ENCODE measurements around the gene SHF.

The SHF gene

DNA sequence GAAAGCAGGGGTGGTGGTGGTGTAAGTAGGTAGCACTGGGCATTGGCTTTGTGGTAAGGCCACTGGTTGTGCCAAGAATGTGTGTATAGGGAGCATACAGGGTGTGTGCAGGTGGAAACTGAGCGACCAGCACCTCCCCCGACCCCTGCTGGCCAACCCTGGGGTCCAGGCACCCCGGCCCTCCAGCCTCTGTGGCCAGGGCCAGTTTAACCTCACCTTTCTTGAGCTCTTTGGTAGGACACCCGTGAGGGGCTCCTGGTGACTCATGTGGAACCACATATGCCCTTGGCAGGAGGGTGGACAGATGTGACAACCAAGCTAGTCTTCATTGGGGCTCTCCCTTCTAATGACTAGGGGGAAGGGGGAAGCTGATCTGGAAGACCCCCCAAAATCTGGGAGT lies 19.5 kb downstream of the SHF start:
- no peak for DNase-seq
- Mint-ChIP-seq H3K4me3 (no peak overlapping the region), H3K27ac (no peak overlapping the region)

DNA sequence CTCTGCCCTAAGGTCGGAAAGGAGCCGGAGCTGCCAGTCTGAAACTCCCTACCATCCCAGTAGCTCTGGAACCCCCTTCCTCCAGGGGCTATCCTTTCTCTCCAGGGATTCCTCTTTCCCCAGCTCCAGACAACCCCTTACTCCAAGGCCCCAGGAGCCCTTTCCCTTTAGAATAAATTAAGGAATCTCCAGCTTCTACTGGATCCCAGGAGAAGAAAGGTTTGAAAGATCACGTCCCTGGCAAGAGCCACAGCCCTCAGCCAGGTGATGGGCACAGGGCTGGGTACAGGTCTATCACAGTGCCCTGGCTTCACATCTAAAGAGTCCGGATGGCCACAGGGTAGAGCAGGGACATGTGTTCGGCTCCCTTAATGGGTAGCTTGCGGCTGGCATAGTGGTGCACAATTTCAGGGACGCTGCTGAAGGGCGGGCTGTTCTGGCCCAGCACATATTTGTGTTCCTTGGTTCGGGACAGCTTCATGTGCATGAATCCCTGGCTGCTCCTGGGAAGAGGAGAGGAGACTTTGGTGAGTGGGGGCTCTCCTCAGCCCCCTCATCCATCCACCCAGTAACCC lies 20.0 kb downstream of the SHF start:
- Mint-ChIP-seq H3K9me3 (no peaks in the 10 kb centered on the region), H3K36me3 (ENCODE audit: low read depth) (peaks cover 7% of the 10 kb centered on the region), H3K4me3 (peak overlapping the region; percentile 69), H3K27me3 (no peaks in the 10 kb centered on the region), H3K4me1 (ENCODE audit: low read depth) (peaks cover 13% of the 10 kb centered on the region), H3K27ac (peak overlapping the region; percentile 80)
- no peak for DNase-seq

More for the DNA sequence above, 19.5 kb downstream of the SHF start:
- Mint-ChIP-seq H3K27me3 (no peaks in the 10 kb centered on the region), H3K36me3 (ENCODE audit: low read depth) (peaks cover 7% of the 10 kb centered on the region), H3K9me3 (no peaks in the 10 kb centered on the region), H3K4me1 (ENCODE audit: low read depth) (peaks cover 13% of the 10 kb centered on the region)

DNA sequence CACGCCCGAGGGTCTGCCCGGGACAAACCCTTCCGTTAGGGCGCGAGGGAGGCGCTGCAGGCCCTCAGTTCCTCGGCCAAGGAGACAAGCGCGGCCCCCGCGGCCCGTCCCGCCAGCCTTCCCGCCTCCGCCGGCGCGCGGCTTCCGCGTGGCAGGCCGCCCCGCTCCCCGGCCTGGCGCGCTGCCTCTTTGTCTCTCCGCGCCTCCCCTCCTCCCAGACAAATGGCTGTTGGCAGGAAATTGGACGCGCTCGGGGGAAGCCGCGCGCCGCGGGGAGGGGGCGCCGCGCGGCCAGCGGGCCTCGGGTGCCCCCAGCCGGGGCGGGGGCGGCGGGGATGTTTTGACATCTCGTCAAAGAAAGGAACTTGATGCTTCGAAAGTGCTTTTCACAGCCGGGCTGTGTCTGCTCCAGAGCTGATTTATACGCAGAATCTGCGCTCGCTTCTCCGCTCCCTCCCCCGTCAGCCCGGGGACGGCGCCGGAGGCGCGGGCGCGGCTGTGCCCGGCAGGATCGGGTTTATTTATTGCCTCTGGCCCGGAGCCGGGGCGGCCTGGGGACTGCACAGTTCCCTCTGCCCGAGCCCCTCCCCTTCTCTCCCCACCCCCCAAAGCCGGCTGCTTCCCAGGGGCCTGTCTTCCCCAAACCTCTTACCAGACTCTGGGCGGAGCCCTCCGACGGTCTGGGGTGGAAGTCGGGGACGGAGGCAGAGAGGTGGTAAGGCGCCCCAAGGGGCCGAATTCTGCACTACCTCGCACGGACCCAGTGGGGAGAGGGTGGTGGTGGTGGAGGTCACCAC lies 20.7 kb downstream of the SHF start:
- DNase-seq, result peak; percentile 88
- H3K27me3 Mint-ChIP-seq, result no peaks in the 10 kb centered on the region
- peaks cover 13% of the 10 kb centered on the region for H3K4me1 Mint-ChIP-seq (ENCODE audit: low read depth)
- H3K36me3 Mint-ChIP-seq (ENCODE audit: low read depth), result peaks cover 7% of the 10 kb centered on the region
- H3K27ac Mint-ChIP-seq, result peak overlapping the region; percentile 80
- peak overlapping the region; percentile 69 for H3K4me3 Mint-ChIP-seq
- no peaks in the 10 kb centered on the region for H3K9me3 Mint-ChIP-seq

DNA sequence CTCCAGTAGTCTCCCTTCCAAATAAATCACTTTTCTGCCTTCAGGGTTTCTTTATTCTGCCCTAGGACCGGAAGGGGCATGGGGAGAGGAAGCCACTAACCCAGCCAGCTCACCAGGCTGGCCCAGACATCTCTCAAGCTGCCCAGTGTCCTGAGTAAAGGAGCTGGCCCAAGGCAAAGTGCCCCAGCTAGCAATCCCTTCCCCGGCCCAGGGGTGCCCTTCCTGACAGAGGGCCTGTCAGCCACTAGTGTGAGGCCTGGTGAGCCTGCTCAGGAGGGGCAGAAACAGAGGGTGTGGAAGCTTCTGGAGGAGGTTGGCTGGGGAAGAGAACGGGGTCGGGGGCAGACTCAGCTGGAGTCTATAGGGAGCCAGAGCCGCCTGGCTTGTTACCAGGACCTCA lies 22.2 kb downstream of the SHF start:
- Mint-ChIP-seq H3K4me3 (peak overlapping the region; percentile 74), H3K27ac (peak overlapping the region; percentile 92), H3K4me1 (ENCODE audit: low read depth) (peaks cover 13% of the 10 kb centered on the region), H3K36me3 (ENCODE audit: low read depth) (peaks cover 4% of the 10 kb centered on the region), H3K9me3 (no peaks in the 10 kb centered on the region), H3K27me3 (no peaks in the 10 kb centered on the region)
- DNase-seq, result no peak

DNA sequence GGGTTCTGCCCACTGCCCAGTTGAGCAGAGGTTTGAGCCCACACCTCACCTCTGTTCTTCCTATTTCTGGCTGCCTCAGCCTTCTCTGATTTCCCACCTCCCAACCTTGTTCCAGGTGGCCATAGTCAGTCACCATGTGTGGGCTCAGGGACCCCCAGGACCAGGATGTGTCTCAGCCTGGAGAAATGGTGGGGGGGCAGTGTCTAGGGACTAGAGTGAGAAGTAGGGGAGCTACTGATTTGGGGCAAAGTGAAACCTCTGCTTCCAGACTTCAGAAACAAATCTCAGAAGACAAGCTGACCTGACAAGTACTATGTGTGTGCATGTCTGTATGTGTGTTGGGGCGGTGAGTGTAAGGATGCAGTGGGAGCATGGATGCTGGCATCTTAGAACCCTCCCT lies 22.9 kb downstream of the SHF start:
- Mint-ChIP-seq H3K27me3 (no peaks in the 10 kb centered on the region), H3K27ac (peak overlapping the region; percentile 41), H3K36me3 (ENCODE audit: low read depth) (peaks cover 4% of the 10 kb centered on the region), H3K9me3 (no peaks in the 10 kb centered on the region), H3K4me1 (ENCODE audit: low read depth) (peaks cover 13% of the 10 kb centered on the region), H3K4me3 (peak overlapping the region; percentile 74)
- no peak for DNase-seq

DNA sequence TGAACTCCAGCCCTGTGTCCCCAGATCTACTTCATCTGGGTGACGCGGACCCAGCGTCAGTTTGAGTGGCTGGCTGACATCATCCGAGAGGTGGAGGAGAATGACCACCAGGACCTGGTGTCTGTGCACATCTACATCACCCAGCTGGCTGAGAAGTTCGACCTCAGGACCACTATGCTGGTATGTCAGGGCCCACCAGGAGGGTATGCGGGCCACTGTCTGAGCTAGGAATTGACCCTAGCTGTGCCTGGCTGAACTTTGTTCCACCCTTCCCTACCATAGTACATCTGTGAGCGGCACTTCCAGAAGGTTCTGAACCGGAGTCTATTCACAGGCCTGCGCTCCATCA lies 24.3 kb downstream of the SHF start:
- H3K4me3 Mint-ChIP-seq, result no peak overlapping the region
- no peak overlapping the region for H3K27ac Mint-ChIP-seq

DNA sequence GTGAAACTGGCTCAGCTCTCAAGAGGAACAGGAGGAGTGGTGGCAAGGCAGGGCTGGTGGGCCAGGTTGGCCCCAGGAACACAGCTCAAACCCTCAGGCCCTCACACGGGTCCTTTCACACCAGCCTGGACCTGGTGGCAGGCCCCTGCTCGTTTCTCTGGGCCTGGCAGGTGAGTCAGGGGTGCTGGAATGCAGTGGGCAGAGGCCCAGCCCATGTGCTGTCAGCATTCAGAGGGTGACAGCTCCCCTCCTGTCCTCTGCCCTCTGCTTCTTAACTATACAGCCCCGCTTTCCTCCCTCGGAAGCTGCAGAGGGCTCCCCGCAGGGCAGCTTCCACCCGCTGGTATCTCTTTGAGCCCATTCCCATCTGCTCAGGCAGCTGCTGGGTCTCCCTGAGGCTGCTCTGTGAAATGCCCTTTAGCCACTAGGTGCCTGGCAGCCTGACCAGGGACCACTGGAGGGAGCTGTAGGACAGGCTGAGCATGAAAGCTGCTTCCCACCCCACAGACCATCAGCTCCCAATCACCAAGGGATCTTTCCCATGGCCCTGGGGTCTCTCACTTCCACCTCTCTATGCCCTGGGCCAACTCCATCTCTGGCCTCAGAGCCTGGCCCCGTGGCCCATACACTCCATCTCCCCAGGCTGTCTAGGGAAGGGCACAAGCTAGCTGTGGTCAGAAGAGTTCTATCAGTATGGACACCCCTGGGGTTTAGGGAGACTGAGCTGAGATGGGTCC lies 24.8 kb downstream of the SHF start:
- H3K27me3 Mint-ChIP-seq, result no peaks in the 10 kb centered on the region
- H3K4me3 Mint-ChIP-seq, result no peak overlapping the region
- H3K4me1 Mint-ChIP-seq (ENCODE audit: low read depth), result peaks cover 16% of the 10 kb centered on the region
- no peaks in the 10 kb centered on the region for H3K9me3 Mint-ChIP-seq
- H3K27ac Mint-ChIP-seq, result no peak overlapping the region
- peak; percentile 74 for DNase-seq
- peaks cover 4% of the 10 kb centered on the region for H3K36me3 Mint-ChIP-seq (ENCODE audit: low read depth)

More for the DNA sequence above, 24.3 kb downstream of the SHF start:
- Mint-ChIP-seq H3K4me1 (ENCODE audit: low read depth) (peaks cover 14% of the 10 kb centered on the region), H3K27me3 (no peaks in the 10 kb centered on the region), H3K9me3 (no peaks in the 10 kb centered on the region), H3K36me3 (ENCODE audit: low read depth) (peaks cover 4% of the 10 kb centered on the region)
- DNase-seq, result no peak

DNA sequence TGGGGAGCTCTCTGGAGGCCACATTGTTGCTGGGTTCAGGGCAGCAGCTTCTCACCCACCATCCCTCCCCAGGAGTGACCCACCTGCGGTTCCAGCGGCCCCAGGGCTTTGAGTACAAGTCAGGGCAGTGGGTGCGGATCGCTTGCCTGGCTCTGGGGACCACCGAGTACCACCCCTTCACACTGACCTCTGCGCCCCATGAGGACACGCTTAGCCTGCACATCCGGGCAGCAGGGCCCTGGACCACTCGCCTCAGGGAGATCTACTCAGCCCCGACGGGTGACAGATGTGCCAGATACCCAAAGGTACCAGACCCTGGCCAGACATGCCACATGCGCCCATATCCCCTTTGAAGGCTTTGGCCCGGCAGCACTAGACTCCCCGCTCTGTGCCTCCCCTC lies 26.1 kb downstream of the SHF start:
- Mint-ChIP-seq H3K9me3 (no peaks in the 10 kb centered on the region), H3K27me3 (no peaks in the 10 kb centered on the region), H3K4me1 (ENCODE audit: low read depth) (peaks cover 22% of the 10 kb centered on the region), H3K36me3 (ENCODE audit: low read depth) (peaks cover 2% of the 10 kb centered on the region), H3K4me3 (no peak overlapping the region), H3K27ac (no peak overlapping the region)
- no peak for DNase-seq

DNA sequence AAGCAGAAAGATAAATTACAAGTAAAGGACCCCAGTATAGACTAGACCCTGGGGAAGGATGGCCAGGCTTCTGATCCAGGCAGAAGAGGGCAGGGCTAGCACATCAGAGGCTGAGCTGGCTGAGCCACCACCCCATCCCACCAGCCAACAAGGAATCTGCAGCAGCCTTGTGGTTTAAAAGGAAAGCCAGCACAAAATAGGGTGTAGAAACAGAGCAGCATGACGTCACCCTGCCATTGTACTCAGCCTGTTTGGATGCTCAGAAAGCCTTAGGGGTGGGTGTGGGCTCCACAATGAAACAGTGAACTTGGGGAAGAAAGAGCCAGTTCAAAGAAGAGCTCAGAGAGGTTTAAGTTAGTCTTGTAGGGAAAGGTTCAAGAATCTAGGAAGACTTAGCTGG lies 29.8 kb downstream of the SHF start:
- Mint-ChIP-seq H3K4me3 (no peak overlapping the region), H3K36me3 (ENCODE audit: low read depth) (peaks cover 2% of the 10 kb centered on the region), H3K4me1 (ENCODE audit: low read depth) (peaks cover 9% of the 10 kb centered on the region), H3K27me3 (no peaks in the 10 kb centered on the region), H3K9me3 (no peaks in the 10 kb centered on the region), H3K27ac (no peak overlapping the region)
- no peak for DNase-seq

DNA sequence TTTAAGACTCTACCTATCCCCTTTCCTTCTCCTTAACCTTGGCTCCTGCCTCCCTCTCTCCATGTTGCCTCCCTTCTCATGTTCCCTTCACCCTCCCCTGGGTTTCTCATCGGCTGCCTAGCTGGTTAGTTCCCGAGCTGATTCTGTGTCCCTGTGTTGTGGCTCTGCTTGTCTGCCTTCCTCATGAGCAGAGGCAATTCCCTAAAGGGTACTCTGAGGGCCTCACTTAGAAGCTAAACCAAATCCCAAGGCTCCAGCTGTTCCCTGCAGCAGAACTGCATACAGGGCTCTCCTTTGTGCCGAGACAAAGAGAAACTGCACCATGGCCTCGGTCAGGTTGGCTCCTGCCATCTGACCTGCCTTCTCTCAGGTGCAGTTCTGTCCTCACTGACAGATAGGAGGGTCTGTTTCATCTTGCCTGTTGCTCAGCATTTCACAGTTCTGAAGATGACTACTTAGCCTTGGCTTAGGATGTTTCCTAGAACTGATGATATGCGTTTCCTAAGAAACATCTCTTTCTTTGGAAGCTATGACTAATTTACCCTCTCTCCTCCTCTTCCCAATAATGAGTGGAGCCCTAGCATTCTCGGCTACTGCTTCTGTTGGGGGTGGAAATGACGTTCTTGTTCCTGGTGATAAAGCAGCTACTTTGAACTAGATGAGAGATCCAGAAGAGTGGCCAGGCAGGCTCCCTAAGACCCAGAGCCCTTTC lies 30.9 kb downstream of the SHF start:
- DNase-seq, result no peak
- Mint-ChIP-seq H3K27me3 (no peaks in the 10 kb centered on the region), H3K4me3 (no peak overlapping the region), H3K4me1 (ENCODE audit: low read depth) (peaks cover 9% of the 10 kb centered on the region), H3K36me3 (ENCODE audit: low read depth) (peaks cover 10% of the 10 kb centered on the region), H3K27ac (peak overlapping the region; percentile 4), H3K9me3 (no peaks in the 10 kb centered on the region)

DNA sequence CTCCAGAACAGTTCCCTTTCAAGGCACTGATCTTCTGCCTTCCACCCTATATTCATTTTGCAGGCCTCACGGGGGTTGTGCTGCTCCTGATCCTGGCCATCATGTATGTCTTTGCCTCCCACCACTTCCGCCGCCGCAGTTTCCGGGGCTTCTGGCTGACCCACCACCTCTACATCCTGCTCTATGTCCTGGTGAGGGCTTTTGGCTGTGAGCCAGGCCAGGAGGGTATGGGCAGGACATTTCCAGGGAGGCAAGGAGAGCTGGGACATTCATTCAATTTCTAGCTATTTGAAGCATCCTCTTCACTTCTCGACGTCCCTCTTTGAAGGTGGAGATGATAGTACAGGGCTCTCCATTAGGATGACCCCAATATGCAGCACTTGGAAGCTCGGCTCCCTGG lies 32.0 kb downstream of the SHF start:
- peaks cover 16% of the 10 kb centered on the region for H3K36me3 Mint-ChIP-seq (ENCODE audit: low read depth)

DNA sequence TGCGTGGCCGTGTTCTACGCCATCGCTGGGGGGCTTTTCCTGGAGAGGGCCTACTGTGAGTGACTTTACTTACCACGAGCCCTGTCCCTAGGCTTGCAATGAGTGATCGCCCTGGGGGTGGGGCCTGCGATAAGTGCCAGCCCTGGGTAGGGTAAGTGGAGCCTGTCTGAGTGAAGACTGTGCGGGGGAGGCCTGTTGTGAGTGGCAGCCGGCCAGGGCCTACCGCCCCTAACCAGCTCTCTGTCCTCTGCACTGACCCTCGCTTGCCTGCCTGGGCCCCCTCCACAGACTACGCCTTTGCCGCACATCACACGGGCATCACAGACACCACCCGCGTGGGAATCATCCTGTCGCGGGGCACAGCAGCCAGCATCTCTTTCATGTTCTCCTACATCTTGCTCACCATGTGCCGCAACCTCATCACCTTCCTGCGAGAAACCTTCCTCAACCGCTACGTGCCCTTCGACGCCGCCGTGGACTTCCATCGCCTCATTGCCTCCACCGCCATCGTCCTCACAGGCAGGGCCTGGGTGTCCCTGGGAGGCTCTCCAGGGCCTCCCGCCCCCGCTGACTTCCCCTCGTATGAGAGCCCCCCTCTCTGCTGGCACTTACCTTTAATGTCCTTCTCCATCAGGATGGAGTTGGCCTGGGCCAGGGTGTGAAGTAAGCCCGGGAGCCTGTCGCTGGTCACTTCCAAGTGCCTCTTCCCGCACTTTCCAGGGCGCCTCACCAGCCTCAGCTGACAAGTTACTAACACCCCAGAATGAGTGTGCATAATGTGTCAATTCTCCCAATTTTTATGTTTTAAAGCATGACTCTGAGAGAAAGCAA lies 35.6 kb downstream of the SHF start:
- Mint-ChIP-seq H3K27me3 (no peaks in the 10 kb centered on the region), H3K4me3 (no peak overlapping the region), H3K4me1 (ENCODE audit: low read depth) (peaks cover 1% of the 10 kb centered on the region), H3K36me3 (ENCODE audit: low read depth) (peaks cover 15% of the 10 kb centered on the region), H3K9me3 (no peaks in the 10 kb centered on the region), H3K27ac (no peak overlapping the region)
- DNase-seq, result no peak

More for the DNA sequence above, 32.0 kb downstream of the SHF start:
- Mint-ChIP-seq H3K4me1 (ENCODE audit: low read depth) (peaks cover 9% of the 10 kb centered on the region), H3K9me3 (no peaks in the 10 kb centered on the region), H3K27me3 (no peaks in the 10 kb centered on the region), H3K27ac (no peak overlapping the region), H3K4me3 (no peak overlapping the region)
- DNase-seq, result no peak

DNA sequence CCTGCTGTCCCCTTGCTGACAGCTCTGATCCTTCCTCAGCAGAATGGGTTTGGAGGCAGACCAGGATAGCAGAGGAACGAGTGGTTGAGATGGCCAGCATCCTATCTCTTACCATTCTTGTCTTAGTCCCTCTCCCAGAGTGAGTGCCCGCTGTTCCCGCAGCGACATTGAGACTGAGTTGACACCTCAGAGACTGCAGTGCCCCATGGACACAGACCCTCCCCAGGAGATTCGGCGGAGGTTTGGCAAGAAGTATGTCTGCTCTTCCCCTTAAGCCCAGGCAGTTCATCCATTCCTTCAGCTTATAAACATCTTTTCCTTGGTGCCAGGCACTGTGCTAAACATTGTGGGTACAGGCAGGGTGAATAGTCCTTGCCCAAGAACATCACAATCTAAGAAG lies 36.8 kb downstream of the SHF start:
- H3K36me3 Mint-ChIP-seq (ENCODE audit: low read depth), result peaks cover 15% of the 10 kb centered on the region
- H3K27ac Mint-ChIP-seq, result no peak overlapping the region
- no peaks in the 10 kb centered on the region for H3K9me3 Mint-ChIP-seq
- H3K4me3 Mint-ChIP-seq, result no peak overlapping the region
- no peaks in the 10 kb centered on the region for H3K27me3 Mint-ChIP-seq
- DNase-seq, result no peak
- H3K4me1 Mint-ChIP-seq (ENCODE audit: low read depth), result no peaks in the 10 kb centered on the region

DNA sequence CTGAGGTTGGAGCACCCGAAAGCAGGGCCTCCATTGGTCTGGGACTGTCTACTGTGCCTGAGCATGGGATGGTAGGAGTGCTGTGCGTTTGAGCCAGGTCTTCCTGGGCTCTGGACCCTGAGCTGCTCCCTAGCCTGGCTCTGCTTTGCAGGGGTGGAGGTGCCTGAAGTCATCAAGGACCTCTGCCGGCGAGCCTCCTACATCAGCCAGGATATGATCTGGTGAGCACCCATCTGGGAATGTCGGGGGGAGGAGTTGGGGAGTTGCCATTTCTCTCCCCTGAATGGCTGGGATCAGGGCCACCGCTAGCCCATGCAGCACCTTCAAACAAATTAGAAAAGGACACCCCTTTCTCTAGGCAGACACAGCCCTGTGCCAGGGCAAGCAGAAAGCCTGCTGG lies 37.3 kb downstream of the SHF start:
- Mint-ChIP-seq H3K9me3 (no peaks in the 10 kb centered on the region), H3K4me1 (ENCODE audit: low read depth) (no peaks in the 10 kb centered on the region), H3K27me3 (no peaks in the 10 kb centered on the region), H3K27ac (no peak overlapping the region), H3K4me3 (no peak overlapping the region), H3K36me3 (ENCODE audit: low read depth) (peaks cover 15% of the 10 kb centered on the region)
- DNase-seq, result no peak
